Measurements from ENCODE around the gene CCNJL.
A peak's percentile ranks its signal among the peaks of the same experiment; 100 is the strongest.

The CCNJL gene

DNA sequence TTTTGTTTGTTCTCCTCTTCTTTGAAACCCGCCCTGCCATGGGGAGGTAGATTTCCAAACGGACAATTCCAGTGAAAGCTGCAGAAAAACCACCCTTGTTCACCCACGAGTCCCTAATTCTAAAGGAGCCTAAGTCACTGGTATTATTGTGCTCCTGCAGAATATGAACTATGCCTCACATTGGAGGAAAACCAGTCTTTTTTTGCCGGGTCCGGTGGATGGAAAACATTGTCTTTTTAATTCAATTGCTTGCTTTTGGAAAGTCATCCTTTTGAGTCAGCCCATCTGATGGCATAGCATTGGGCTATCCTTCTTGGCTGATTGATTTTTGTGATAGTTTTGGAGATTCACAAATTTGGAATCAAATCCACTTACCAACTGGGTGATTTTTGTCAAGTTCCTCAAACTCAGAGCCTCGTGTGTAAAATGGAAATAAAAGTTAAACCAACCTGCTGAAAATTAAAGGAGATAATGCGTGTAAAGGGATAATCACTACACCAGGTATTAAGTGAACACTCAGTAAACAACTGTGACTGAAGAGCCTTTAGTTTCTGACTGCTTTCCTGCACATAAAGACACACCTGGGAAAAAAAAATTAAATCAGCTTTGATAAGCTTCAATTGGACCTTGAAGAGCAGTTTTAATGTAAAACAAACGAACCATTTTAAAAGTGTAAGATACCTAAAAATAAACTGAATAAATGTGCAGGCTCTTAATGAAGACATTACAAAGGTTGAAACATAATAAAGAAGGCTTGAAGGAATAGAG is 780 bp upstream of the CCNJL start:
- no peak for DNase-seq
- H3K27me3 ChIP-seq (ENCODE audit: insufficient read depth, low read depth, severe bottlenecking): no peaks in the 10 kb centered on the region
- peak overlapping the region; percentile 58 for H3K4me3 ChIP-seq (ENCODE audit: low read depth, low read length)
- TF ChIP-seq, protein P1, sequence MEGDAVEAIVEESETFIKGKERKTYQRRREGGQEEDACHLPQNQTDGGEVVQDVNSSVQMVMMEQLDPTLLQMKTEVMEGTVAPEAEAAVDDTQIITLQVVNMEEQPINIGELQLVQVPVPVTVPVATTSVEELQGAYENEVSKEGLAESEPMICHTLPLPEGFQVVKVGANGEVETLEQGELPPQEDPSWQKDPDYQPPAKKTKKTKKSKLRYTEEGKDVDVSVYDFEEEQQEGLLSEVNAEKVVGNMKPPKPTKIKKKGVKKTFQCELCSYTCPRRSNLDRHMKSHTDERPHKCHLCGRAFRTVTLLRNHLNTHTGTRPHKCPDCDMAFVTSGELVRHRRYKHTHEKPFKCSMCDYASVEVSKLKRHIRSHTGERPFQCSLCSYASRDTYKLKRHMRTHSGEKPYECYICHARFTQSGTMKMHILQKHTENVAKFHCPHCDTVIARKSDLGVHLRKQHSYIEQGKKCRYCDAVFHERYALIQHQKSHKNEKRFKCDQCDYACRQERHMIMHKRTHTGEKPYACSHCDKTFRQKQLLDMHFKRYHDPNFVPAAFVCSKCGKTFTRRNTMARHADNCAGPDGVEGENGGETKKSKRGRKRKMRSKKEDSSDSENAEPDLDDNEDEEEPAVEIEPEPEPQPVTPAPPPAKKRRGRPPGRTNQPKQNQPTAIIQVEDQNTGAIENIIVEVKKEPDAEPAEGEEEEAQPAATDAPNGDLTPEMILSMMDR (IDR thresholded peaks at IDR 0.05; ENCODE audit: low read depth, low read length): no peak
- peak overlapping the region; percentile 60 for H3K27ac ChIP-seq
- no peaks in the 10 kb centered on the region for H3K9me3 ChIP-seq (ENCODE audit: severe bottlenecking)
- peaks cover 18% of the 10 kb centered on the region for H3K36me3 ChIP-seq

DNA sequence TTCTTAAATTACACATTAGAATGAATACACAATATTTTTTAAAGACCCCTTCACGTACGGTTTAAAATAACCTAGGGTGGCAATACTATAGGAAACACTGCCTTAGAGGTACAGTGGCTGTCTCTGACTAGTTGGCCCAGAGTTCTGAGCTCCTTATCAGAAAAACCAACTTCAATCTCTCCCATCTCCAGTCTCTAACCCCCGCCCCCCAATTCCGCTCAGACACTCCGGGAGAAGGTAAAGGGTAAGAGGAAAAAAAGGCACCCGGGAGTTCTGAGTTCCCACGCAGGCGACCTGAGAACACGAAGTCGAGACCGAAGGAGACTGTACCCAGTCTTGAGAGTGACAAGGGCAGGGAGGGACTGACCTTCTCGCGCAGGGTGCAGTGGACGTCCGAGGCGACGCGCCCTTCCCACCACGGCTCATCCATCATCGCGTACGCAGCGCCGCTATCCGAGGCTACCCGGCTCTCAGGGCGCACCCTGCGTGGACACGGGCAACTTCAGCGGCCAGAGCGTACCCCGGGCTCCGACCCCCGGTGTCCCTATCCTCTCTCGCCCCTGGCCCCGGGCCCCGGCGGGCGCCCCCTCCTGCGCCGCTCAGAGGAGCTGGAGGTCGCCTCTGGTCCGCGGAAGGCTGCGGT is 752 bp downstream of the CCNJL start:
- TF ChIP-seq, protein P1 (IDR thresholded peaks at IDR 0.05; ENCODE audit: low read depth, low read length): no peak
- H3K4me3 ChIP-seq (ENCODE audit: low read depth, low read length): peak overlapping the region; percentile 58
- no peaks in the 10 kb centered on the region for H3K27me3 ChIP-seq (ENCODE audit: insufficient read depth, low read depth, severe bottlenecking)
- H3K9me3 ChIP-seq (ENCODE audit: severe bottlenecking): no peaks in the 10 kb centered on the region
- DNase-seq: peak; percentile 36
- H3K27ac ChIP-seq: no peak overlapping the region
- peaks cover 18% of the 10 kb centered on the region for H3K36me3 ChIP-seq

DNA sequence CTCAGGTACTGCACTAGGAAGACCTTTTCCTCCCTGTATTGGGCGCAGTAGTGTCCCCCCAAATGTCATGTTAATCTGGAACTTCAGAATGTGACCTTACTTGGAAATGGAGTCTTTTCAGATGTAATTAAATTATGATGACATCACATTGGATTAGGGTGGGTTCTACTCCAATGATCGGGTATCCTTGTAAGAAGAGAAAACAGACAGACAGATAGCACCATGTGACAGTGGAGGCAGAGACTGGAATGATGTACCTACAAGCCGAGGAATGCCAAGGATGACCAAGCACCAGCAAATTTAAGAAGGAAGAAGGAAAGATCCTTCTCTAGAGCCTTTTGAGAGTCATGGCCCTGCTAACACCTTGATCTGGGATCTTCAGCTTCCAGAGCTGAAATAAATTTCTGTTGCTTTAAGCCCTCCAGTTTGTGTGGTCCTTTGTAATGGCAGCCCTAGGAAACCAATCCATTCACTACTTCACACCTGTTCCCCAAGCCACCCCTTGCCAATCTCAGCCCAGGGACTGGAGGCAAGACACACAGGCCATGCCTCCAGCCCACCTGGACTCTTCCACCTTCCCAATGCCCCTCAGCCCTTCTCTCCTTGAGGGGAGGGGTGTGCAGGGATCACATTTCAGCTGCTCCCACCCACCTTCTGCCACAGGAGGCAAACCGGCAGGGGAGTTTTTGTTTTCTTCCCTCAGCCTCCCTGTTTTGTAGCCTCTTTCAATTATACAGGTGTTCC is 1.6 kb downstream of the CCNJL start:
- no peak for DNase-seq

DNA sequence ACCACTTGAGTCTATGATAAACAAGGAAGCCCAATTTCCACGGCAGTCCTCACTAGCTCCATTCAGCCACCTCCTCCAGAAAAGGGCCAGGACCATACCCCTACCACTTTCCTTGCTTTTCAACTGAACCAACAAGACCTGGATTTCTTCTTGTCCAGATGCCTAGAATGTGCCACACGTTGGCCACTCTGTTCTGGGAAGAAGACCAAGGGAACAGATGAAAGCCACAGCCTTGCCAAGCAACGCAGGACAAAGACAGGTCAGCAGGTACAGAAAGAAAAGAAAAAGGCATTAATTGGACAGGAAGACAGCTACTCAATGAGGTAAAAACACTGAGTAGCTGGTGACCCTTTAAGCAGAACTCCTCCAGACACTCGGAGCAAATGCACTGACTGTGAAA is 2.2 kb downstream of the CCNJL start:
- DNase-seq: no peak
- H3K4me3 ChIP-seq (ENCODE audit: low read depth, low read length): no peak overlapping the region
- no peak overlapping the region for H3K27ac ChIP-seq
- H3K9me3 ChIP-seq (ENCODE audit: severe bottlenecking): no peaks in the 10 kb centered on the region
- TF ChIP-seq, protein P1 (IDR thresholded peaks at IDR 0.05; ENCODE audit: low read depth, low read length): no peak
- H3K27me3 ChIP-seq (ENCODE audit: insufficient read depth, low read depth, severe bottlenecking): no peaks in the 10 kb centered on the region
- H3K36me3 ChIP-seq: peaks cover 18% of the 10 kb centered on the region

More for the DNA sequence above, 1.6 kb downstream of the CCNJL start:
- Histone ChIP-seq H3K36me3 (peaks cover 18% of the 10 kb centered on the region), H3K27me3 (ENCODE audit: insufficient read depth, low read depth, severe bottlenecking) (no peaks in the 10 kb centered on the region), H3K27ac (no peak overlapping the region), H3K9me3 (ENCODE audit: severe bottlenecking) (no peaks in the 10 kb centered on the region), H3K4me3 (ENCODE audit: low read depth, low read length) (no peak overlapping the region)
- TF ChIP-seq, protein P1 (IDR thresholded peaks at IDR 0.05; ENCODE audit: low read depth, low read length): no peak

DNA sequence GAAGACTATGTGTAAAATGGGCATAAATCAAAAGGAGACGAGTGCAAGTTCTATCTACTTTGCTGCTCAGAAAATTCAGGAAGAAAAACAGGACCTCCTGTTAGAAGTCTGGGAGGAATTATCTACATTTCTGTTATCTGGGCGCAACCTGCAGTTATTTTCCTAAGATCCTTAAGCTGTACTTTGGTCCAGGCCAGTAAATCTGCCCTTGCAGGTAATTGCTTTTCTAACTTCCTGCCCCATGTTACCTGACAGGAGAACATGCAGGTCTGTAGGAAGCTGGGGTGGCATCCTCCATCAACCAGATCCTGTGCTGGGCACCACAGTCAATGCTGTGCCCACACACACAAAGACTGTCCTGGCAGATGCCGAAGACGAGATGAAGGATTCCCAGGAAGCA is 5.7 kb downstream of the CCNJL start:
- Histone ChIP-seq H3K27me3 (ENCODE audit: insufficient read depth, low read depth, severe bottlenecking) (no peaks in the 10 kb centered on the region), H3K27ac (no peak overlapping the region), H3K9me3 (ENCODE audit: severe bottlenecking) (no peaks in the 10 kb centered on the region), H3K36me3 (peaks cover 21% of the 10 kb centered on the region), H3K4me3 (ENCODE audit: low read depth, low read length) (no peak overlapping the region)
- TF ChIP-seq, protein P1 (IDR thresholded peaks at IDR 0.05; ENCODE audit: low read depth, low read length): no peak
- no peak for DNase-seq
